HepG2 (cell line): ENCODE data around the gene IQCK. TPM values are rescaled to one million over a fixed set of nuclear protein-coding genes. Genes with fewer than 3 reads are reported as not detected.

Source experiments
- ATAC-seq: fragments of 200-7000 bp; cut with Tn5 transposase; 3 replicates; pipeline ENCODE4 v1.9.1; 2020; ENCODE audit warnings: mild to moderate bottlenecking, moderate library complexity
- BruUV-seq: library from RNA; stranded (reverse); fragments of 400-500 nt; replicated peaks from 2 replicates; lab custom pipeline; 2021; lab: Mats Ljungman, UMichigan
- CTCF ChIA-PET: fragments of 300-600 bp; formaldehyde crosslinking; extraction: SDS; loops from one replicate; lab custom pipeline; 2021; ENCODE audit warnings: low total read pairs, inconsistent platforms, low intra/inter-chr PET ratio; lab: Yijun Ruan, JAX
- POLR2A ChIA-PET: fragments of 350-600 bp; sonication (Branson Sonifier 250); formaldehyde crosslinking; loops from one replicate; lab custom pipeline; 2020; ENCODE audit warnings: antibody characterized with exemption, inconsistent platforms; lab: Yijun Ruan, JAX
- DNase-seq: peaks from one replicate; pipeline ENCODE4 v3.0.0-alpha.2; 2015; ENCODE audit warnings: low spot score
- FAIRE-seq: peaks from 3 replicates; lab custom pipeline; 2011; peaks lifted over from hg19 to GRCh38; lab: Jason Lieb, UNC
- H2AFZ ChIP-seq: one replicate; pipeline ENCODE4 v1.6.1; 2011; ENCODE audit warnings: low read length, inconsistent platforms
- H3K27ac ChIP-seq: fragments of 300-600 bp; 3 replicates; pipeline ENCODE4 v1.8.0; 2011; ENCODE audit warnings: mixed run types, mild to moderate bottlenecking, mixed read lengths, low read length, inconsistent platforms; ENCODE audit not compliant: insufficient read depth; ENCODE audit errors: extremely low read length
- H3K27me3 ChIP-seq, 2 experiments: fragments of 200-600 bp in 1 of 2; 2 replicates in 1 of 2; 3 replicates in 1 of 2; pipeline versions ENCODE4 v1.6.0 to v1.8.0; 2011; ENCODE audit warnings: low read length in 2 of 2, mild to moderate bottlenecking in 2 of 2, moderate library complexity in 2 of 2, inconsistent platforms in 1 of 2; ENCODE audit not compliant: insufficient read depth in 2 of 2, control insufficient read depth in 1 of 2
- H3K36me3 ChIP-seq, 2 experiments: fragments of 200-600 bp in 1 of 2; replicated peaks in 1 of 2; 2 replicates in 1 of 2; 3 replicates in 1 of 2; pipeline versions ENCODE4 v1.5.1 to v1.8.0; 2011; ENCODE audit warnings: low read length in 2 of 2, inconsistent platforms in 1 of 2; ENCODE audit not compliant: insufficient read depth in 2 of 2, control insufficient read depth in 1 of 2
- H3K4me1 ChIP-seq: 2 replicates; pipeline ENCODE4 v1.5.1; 2012; ENCODE audit warnings: low read length, inconsistent platforms; ENCODE audit not compliant: insufficient read depth
- H3K4me2 ChIP-seq: 2 replicates; pipeline ENCODE4 v1.6.0; 2011; ENCODE audit warnings: low read depth, low read length, inconsistent platforms
- H3K4me3 ChIP-seq, 3 experiments: fragments of 200-600 bp in 1 of 3; sonication (generic), shearing (Covaris generic) in 1 of 3; replicated peaks in 1 of 3; 2 replicates each; pipeline ENCODE4 v1.5.1; 2011 to 2016; ENCODE audit warnings: low read length in 3 of 3, inconsistent platforms in 2 of 3, low read depth in 2 of 3, mild to moderate bottlenecking in 2 of 3, control low read depth in 1 of 3, mixed read lengths in 1 of 3; ENCODE audit not compliant: insufficient read depth in 1 of 3
- H3K79me2 ChIP-seq: one replicate; pipeline ENCODE4 v1.6.1; 2011; ENCODE audit warnings: low read length, inconsistent platforms; ENCODE audit not compliant: insufficient read depth
- H3K9ac ChIP-seq: 2 replicates; pipeline ENCODE4 v1.6.0; 2011; ENCODE audit warnings: mild to moderate bottlenecking, low read depth, low read length, inconsistent platforms; ENCODE audit not compliant: insufficient read depth
- H3K9me3 ChIP-seq: 2 replicates; pipeline ENCODE4 v1.5.1; 2012; ENCODE audit warnings: mild to moderate bottlenecking, low read length
- H4K20me1 ChIP-seq: 2 replicates; pipeline ENCODE4 v1.6.0; 2011; ENCODE audit warnings: inconsistent platforms, mild to moderate bottlenecking, low read length, moderate library complexity; ENCODE audit not compliant: insufficient read depth
- MIXL1 ChIP-seq: IDR thresholded peaks from 2 replicates; pipeline ENCODE4 v1.6.1; 2016
- PRPF4 ChIP-seq: fragments of 200-400 bp; formaldehyde crosslinking; IDR thresholded peaks from 2 replicates; pipeline ENCODE4 v1.6.1; 2016; ENCODE audit warnings: low read length, low read depth; ENCODE audit not compliant: poor library complexity, severe bottlenecking
- ZMYM3 ChIP-seq: sonication (generic); formaldehyde crosslinking; IDR thresholded peaks from 2 replicates; pipeline ENCODE4 v1.5.1; 2020; ENCODE audit warnings: mild to moderate bottlenecking, missing genetic modification reagents
- ZNF225 ChIP-seq: sonication (generic); formaldehyde crosslinking; IDR thresholded peaks from 2 replicates; pipeline ENCODE4 v1.4.0; 2020; ENCODE audit warnings: mild to moderate bottlenecking, missing genetic modification reagents
- ZNF263 ChIP-seq: sonication (generic); formaldehyde crosslinking; IDR thresholded peaks from 2 replicates; pipeline ENCODE4 v1.4.0; 2020; ENCODE audit warnings: missing genetic modification reagents
- ZNF501 ChIP-seq: sonication (generic); formaldehyde crosslinking; IDR thresholded peaks from 2 replicates; pipeline ENCODE4 v1.5.1; 2020; ENCODE audit warnings: mild to moderate bottlenecking, moderate library complexity, missing genetic modification reagents
- ZNF629 ChIP-seq: sonication (generic); formaldehyde crosslinking; conservative IDR thresholded peaks from 2 replicates; pipeline ENCODE4 v1.5.0; 2020; ENCODE audit warnings: missing genetic modification reagents
- WGBS: methylation state at CpG from one replicate; pipeline ENCODE4 v1.1.6; 2017; ENCODE audit warnings: low lambda C conversion rate; 5-methylcytosine and 5-hydroxymethylcytosine counted together
- in situ Hi-C: cut with HindIII; loops from 2 replicates; pipeline ENCODE4 v1.10.0; 2017; ENCODE audit warnings: low pct_unique_long_range_greater_than_20kb; ENCODE audit not compliant: extremely low pct_ligation_motif_present
- intact Hi-C: fragments of 100-400 bp; cut with micrococcal nuclease; formaldehyde crosslinking; loops from one replicate; pipeline ENCODE4 v1.10.0; 2022; ENCODE audit not compliant: unreplicated experiment
- polyA plus RNA-seq, 8 experiments: library from polyadenylated mRNA; depleted of rRNA in 3 of 8; stranded (reverse) in 7 of 8; unstranded in 1 of 8; fragments of >200 nt; fragmentation: Illumina TruSeq in 4 of 8; extraction: Trizol in 4 of 8; gene quantifications; 2 replicates each; pipeline versions ENCODE4 v1.2.1 to v1.2.3, GENCODE V29; 2011 to 2016; ENCODE audit warnings: low read depth in 4 of 8, missing spikeins in 1 of 8, mixed read lengths in 1 of 8; ENCODE audit not compliant: insufficient read depth in 1 of 8
- total RNA-seq, 5 experiments: library from RNA; depleted of rRNA; stranded (reverse); fragments of >200 nt; fragmentation: Illumina TruSeq; extraction: Trizol; gene quantifications; 2 replicates each; pipeline ENCODE4 v1.2.3, GENCODE V29; 2016; ENCODE audit warnings: low read depth in 1 of 5
- TF ChIP-seq, protein P1 (sequence below): sonication (generic); formaldehyde crosslinking; IDR thresholded peaks from 2 replicates; pipeline ENCODE4 v1.5.0; 2020; ENCODE audit warnings: mild to moderate bottlenecking, missing genetic modification reagents, borderline replicate concordance

IQCK gene
- total and polyA plus RNA-seq, 2 of the 13 experiments (the other 11 are each of a cell fraction or from before 2014, with no cell fraction given), result 5.1 to 7.3 TPM

DNA sequence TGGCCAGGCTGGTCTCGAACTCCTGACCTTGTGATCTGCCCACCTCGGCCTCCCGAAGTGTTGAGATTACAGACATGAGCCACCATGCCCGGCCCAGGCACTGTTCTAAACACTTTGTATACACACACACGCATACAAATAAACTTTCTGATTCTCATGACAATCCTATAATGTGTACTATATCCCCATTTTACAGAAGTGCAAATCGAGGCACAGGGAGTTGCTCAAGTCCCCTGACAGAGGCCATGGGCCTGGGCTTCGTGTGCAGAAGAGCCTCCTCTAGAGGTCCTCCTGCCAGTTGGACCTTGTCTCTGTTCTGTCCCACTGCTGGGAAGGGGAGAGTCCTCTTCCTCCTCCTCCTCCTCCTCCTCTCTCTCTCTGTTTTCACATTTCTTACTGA lies 176.5 kb downstream of the IQCK start:
- FAIRE-seq (no peak), ATAC-seq (no peak)

More for the DNA sequence above, 176.5 kb downstream of the IQCK start:
- H3K4me1 ChIP-seq, result no peaks in the 10 kb centered on the region
- H2AFZ ChIP-seq, result no peak overlapping the region
- H3K9ac ChIP-seq, result no peak overlapping the region
- no peak for DNase-seq
- 34% methylated on average over 7 of the region's 7 CpGs for WGBS
- no peak overlapping the region for H3K27ac ChIP-seq
- CTCF ChIA-PET, result no interaction called here
- TF ChIP-seq ZNF629 (CRISPR knock-in tag), result peak; percentile 84
- TF ChIP-seq ZNF225, result no peak
- TF ChIP-seq ZNF501, result no peak
- no peak for TF ChIP-seq PRPF4
- TF ChIP-seq ZMYM3 (CRISPR knock-in tag), result peak; percentile 31; the same call in 1 of the 2 replicates
- TF ChIP-seq MIXL1 (CRISPR knock-in tag), result no peak
- TF ChIP-seq ZNF263 (CRISPR knock-in tag), result peak; percentile 70
- TF ChIP-seq, protein P1, sequence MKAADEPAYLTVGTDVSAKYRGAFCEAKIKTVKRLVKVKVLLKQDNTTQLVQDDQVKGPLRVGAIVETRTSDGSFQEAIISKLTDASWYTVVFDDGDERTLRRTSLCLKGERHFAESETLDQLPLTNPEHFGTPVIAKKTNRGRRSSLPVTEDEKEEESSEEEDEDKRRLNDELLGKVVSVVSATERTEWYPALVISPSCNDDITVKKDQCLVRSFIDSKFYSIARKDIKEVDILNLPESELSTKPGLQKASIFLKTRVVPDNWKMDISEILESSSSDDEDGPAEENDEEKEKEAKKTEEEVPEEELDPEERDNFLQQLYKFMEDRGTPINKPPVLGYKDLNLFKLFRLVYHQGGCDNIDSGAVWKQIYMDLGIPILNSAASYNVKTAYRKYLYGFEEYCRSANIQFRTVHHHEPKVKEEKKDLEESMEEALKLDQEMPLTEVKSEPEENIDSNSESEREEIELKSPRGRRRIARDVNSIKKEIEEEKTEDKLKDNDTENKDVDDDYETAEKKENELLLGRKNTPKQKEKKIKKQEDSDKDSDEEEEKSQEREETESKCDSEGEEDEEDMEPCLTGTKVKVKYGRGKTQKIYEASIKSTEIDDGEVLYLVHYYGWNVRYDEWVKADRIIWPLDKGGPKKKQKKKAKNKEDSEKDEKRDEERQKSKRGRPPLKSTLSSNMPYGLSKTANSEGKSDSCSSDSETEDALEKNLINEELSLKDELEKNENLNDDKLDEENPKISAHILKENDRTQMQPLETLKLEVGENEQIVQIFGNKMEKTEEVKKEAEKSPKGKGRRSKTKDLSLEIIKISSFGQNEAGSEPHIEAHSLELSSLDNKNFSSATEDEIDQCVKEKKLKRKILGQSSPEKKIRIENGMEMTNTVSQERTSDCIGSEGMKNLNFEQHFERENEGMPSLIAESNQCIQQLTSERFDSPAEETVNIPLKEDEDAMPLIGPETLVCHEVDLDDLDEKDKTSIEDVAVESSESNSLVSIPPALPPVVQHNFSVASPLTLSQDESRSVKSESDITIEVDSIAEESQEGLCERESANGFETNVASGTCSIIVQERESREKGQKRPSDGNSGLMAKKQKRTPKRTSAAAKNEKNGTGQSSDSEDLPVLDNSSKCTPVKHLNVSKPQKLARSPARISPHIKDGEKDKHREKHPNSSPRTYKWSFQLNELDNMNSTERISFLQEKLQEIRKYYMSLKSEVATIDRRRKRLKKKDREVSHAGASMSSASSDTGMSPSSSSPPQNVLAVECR, result no peak
- TF ChIP-seq, all 625 proteins: peak for 3
- Histone ChIP-seq H3K9me3 (no peaks in the 10 kb centered on the region), H3K79me2 (no peaks in the 10 kb centered on the region), H4K20me1 (no peaks in the 10 kb centered on the region), H3K27me3 (peaks cover 0 to 11% of the 10 kb centered on the region in 2 experiments; a peak in 2 of 5 replicates), H3K4me2 (no peak overlapping the region), H3K4me3 (no peak overlapping the region), H3K36me3 (no peaks in the 10 kb centered on the region)
- POLR2A ChIA-PET, result no interaction called here
- intact Hi-C loops, result no loop called here
- in situ Hi-C loops, result no loop called here
- BruUV-seq, result no TSS peak
